Measurements from ENCODE around the gene NDUFAF8. TPM values are rescaled to one million over a fixed set of nuclear protein-coding genes. Genes with fewer than 3 reads are reported as not detected.

NDUFAF8 gene
- total RNA-seq, 1 experiment from 2014 or later = 102 TPM

GRCh38 chr17:81208651-81209050, 30.5 kb upstream of the NDUFAF8 start:
- ChIA-PET RAD21 (ENCODE audit: low non-redundant PET in 1 of 2, low total read pairs in 2 of 2, uncharacterized antibody in 2 of 2, unreplicated experiment in 2 of 2) (no interaction called here), CTCF (no interaction called here), POLR2A (no interaction called here)
- TF ChIP-seq EGR1 (IDR thresholded peaks at IDR 0.05; ENCODE audit: low read depth) (no peak), POLR2AphosphoS5 (IDR thresholded peaks at IDR 0.05; ENCODE audit: low read depth, low read length) (no peak), JUND (IDR thresholded peaks at IDR 0.05) (no peak), CEBPB (IDR thresholded peaks at IDR 0.05; ENCODE audit: low read depth) (no peak), ZFX (IDR thresholded peaks at IDR 0.05) (no peak), ZBTB33 (IDR thresholded peaks at IDR 0.05; ENCODE audit: extremely low read depth, insufficient replicate concordance, low read length) (no peak)
- Histone ChIP-seq H3K79me2 (ENCODE audit: insufficient read depth, low read length) (no peaks in the 10 kb centered on the region), H3K36me3 (ENCODE audit: control insufficient read depth in 1 of 2, insufficient read depth in 2 of 2, low read length in 2 of 2) (peaks cover 0 to 2% of the 10 kb centered on the region in 2 experiments; a peak in 1 of 4 replicates), H3K4me1 (ENCODE audit: control insufficient read depth in 1 of 2, insufficient read depth in 2 of 2, low read length in 2 of 2) (no peaks in the 10 kb centered on the region), H3K27me3 (ENCODE audit: insufficient read depth, low read length) (no peaks in the 10 kb centered on the region), H3K9ac (ENCODE audit: low read length) (no peak overlapping the region), H2AFZ (ENCODE audit: low read depth, low read length, poor library complexity, severe bottlenecking) (no peak overlapping the region), H3K9me2 (ENCODE audit: insufficient read depth) (no peaks in the 10 kb centered on the region), H3K4me2 (ENCODE audit: low read length) (no peak overlapping the region), H4K20me1 (ENCODE audit: insufficient read depth) (no peaks in the 10 kb centered on the region), H3K4me3 (replicated peaks in 1 of 2; ENCODE audit: low read depth in 1 of 2, low read length in 2 of 2) (no peak overlapping the region), H3K9me3 (ENCODE audit: control insufficient read depth in 1 of 2, insufficient read depth in 1 of 2, low read depth in 1 of 2, low read length in 2 of 2) (no peaks in the 10 kb centered on the region), H3K27ac (ENCODE audit: low read depth, low read length) (no peak overlapping the region)
- DNase-seq (ENCODE audit: low read depth, low spot score) = no peak
- intact Hi-C loops (cut with micrococcal nuclease) = no loop called here
- no TSS peak for BruUV-seq (replicated peaks)
- ATAC-seq = no peak

- ChIA-PET RAD21 (ENCODE audit: low non-redundant PET in 1 of 2, low total read pairs in 2 of 2, uncharacterized antibody in 2 of 2, unreplicated experiment in 2 of 2) (no interaction called here), CTCF (no interaction called here), POLR2A (no interaction called here)
- intact Hi-C loops (cut with micrococcal nuclease) = no loop called here
- no peaks in the 10 kb centered on the region for H3K27me3 ChIP-seq (ENCODE audit: insufficient read depth, low read length)
- ATAC-seq (no peak), DNase-seq (ENCODE audit: low read depth, low spot score) (no peak)
- H3K4me2 ChIP-seq (ENCODE audit: low read length) = no peak overlapping the region
- no peaks in the 10 kb centered on the region for H3K9me3 ChIP-seq (ENCODE audit: control insufficient read depth in 1 of 2, insufficient read depth in 1 of 2, low read depth in 1 of 2, low read length in 2 of 2)
- no peaks in the 10 kb centered on the region for H3K4me1 ChIP-seq (ENCODE audit: control insufficient read depth in 1 of 2, insufficient read depth in 2 of 2, low read length in 2 of 2)
- BruUV-seq (replicated peaks) = no TSS peak
- no peak for TF ChIP-seq FOSL1 (IDR thresholded peaks at IDR 0.05; ENCODE audit: low read depth)
- H3K79me2 ChIP-seq (ENCODE audit: insufficient read depth, low read length) = no peaks in the 10 kb centered on the region
- no peak overlapping the region for H3K9ac ChIP-seq (ENCODE audit: low read length)
- H3K27ac ChIP-seq (ENCODE audit: low read depth, low read length) = no peak overlapping the region
- H4K20me1 ChIP-seq (ENCODE audit: insufficient read depth) = no peaks in the 10 kb centered on the region
- H3K4me3 ChIP-seq (replicated peaks in 1 of 2; ENCODE audit: low read depth in 1 of 2, low read length in 2 of 2) = no peak overlapping the region
- no peak overlapping the region for H2AFZ ChIP-seq (ENCODE audit: low read depth, low read length, poor library complexity, severe bottlenecking)
- no peaks in the 10 kb centered on the region for H3K9me2 ChIP-seq (ENCODE audit: insufficient read depth)
- peaks cover 0 to 2% of the 10 kb centered on the region in 2 experiments; a peak in 1 of 4 replicates for H3K36me3 ChIP-seq (ENCODE audit: control insufficient read depth in 1 of 2, insufficient read depth in 2 of 2, low read length in 2 of 2)
These were observed 30.0 kb upstream of the NDUFAF8 start for GRCh38 chr17:81209141-81209540.

Data from HCT116 (cell line).